Astrocyte (in vitro differentiated cells and primary cell): ENCODE data around the gene SERPINA10. TPM values are rescaled to one million over a fixed set of nuclear protein-coding genes. Genes with fewer than 3 reads are reported as not detected.

Experiments used
- DNase-seq: peaks from one replicate; pipeline ENCODE4 v3.0.0-alpha.2; 2010; ENCODE audit warnings: low read depth
- FAIRE-seq: peaks from 2 replicates; lab custom pipeline; 2011; peaks lifted over from hg19 to GRCh38; lab: Jason Lieb, UNC
- H2AFZ ChIP-seq: 2 replicates; pipeline ENCODE4 v1.6.0; 2012; ENCODE audit warnings: low read depth, low read length, inconsistent platforms
- H3K27ac ChIP-seq: 2 replicates; pipeline ENCODE4 v1.5.1; 2011; ENCODE audit warnings: low read depth, low read length, inconsistent platforms
- H3K27me3 ChIP-seq: 2 replicates; pipeline ENCODE4 v1.6.0; 2011; ENCODE audit warnings: low read length, inconsistent platforms; ENCODE audit not compliant: insufficient read depth
- H3K36me3 ChIP-seq: 2 replicates; pipeline ENCODE4 v1.5.1; 2011; ENCODE audit warnings: low read length, inconsistent platforms; ENCODE audit not compliant: insufficient read depth
- H3K4me1 ChIP-seq: 2 replicates; pipeline ENCODE4 v1.5.1; 2011; ENCODE audit warnings: low read length, inconsistent platforms; ENCODE audit not compliant: insufficient read depth
- H3K4me2 ChIP-seq: 2 replicates; pipeline ENCODE4 v1.6.0; 2012; ENCODE audit warnings: low read length, inconsistent platforms
- H3K4me3 ChIP-seq: 2 replicates; pipeline ENCODE4 v1.5.1; 2011; ENCODE audit warnings: low read depth, mild to moderate bottlenecking, low read length, inconsistent platforms; ENCODE audit not compliant: insufficient read depth
- H3K79me2 ChIP-seq: 2 replicates; pipeline ENCODE4 v1.6.0; 2012; ENCODE audit warnings: mild to moderate bottlenecking, low read length, inconsistent platforms; ENCODE audit not compliant: insufficient read depth
- H3K9ac ChIP-seq: 2 replicates; pipeline ENCODE4 v1.6.0; 2012; ENCODE audit warnings: mild to moderate bottlenecking, low read length, inconsistent platforms
- H3K9me3 ChIP-seq: 2 replicates; pipeline ENCODE4 v1.5.1; 2012; ENCODE audit warnings: low read depth, mild to moderate bottlenecking, low read length, inconsistent platforms; ENCODE audit not compliant: insufficient read depth
- H4K20me1 ChIP-seq: 2 replicates; pipeline ENCODE4 v1.6.0; 2012; ENCODE audit warnings: low read length, inconsistent platforms; ENCODE audit not compliant: insufficient read depth
- H3K27ac Mint-ChIP-seq: one replicate; pipeline ENCODE4 v1.8.0; 2021; ENCODE audit warnings: mild to moderate bottlenecking, mixed read lengths; ENCODE audit not compliant: unreplicated experiment
- H3K27me3 Mint-ChIP-seq: one replicate; pipeline ENCODE4 v1.8.0; 2021; ENCODE audit warnings: low read depth, mixed read lengths; ENCODE audit not compliant: unreplicated experiment
- H3K36me3 Mint-ChIP-seq: one replicate; pipeline ENCODE4 v1.8.0; 2021; ENCODE audit warnings: low read depth, mixed read lengths; ENCODE audit not compliant: unreplicated experiment
- H3K4me1 Mint-ChIP-seq: one replicate; pipeline ENCODE4 v1.8.0; 2021; ENCODE audit warnings: low read depth, mixed read lengths; ENCODE audit not compliant: unreplicated experiment
- H3K4me3 Mint-ChIP-seq: one replicate; pipeline ENCODE4 v1.8.0; 2021; ENCODE audit warnings: mild to moderate bottlenecking, moderate library complexity, mixed read lengths; ENCODE audit not compliant: unreplicated experiment
- H3K9me3 Mint-ChIP-seq: one replicate; pipeline ENCODE4 v1.8.0; 2021; ENCODE audit warnings: mild to moderate bottlenecking, mixed read lengths; ENCODE audit not compliant: unreplicated experiment
- EZH2 ChIP-seq: IDR thresholded peaks from 2 replicates; pipeline ENCODE4 v1.6.1; 2012; ENCODE audit warnings: mild to moderate bottlenecking, low read length, inconsistent platforms; ENCODE audit not compliant: insufficient read depth
- total RNA-seq: library from RNA; stranded (reverse); gene quantifications from 2 replicates; pipeline ENCODE4 v1.2.1, GENCODE V29; 2021
- TF ChIP-seq, protein P1 (sequence below): IDR thresholded peaks from 2 replicates; pipeline ENCODE4 v1.5.1; 2011; ENCODE audit warnings: low read depth, mild to moderate bottlenecking, inconsistent platforms, low read length, moderate library complexity; ENCODE audit not compliant: insufficient read depth

Gene SERPINA10
- total RNA-seq, 1 donor from 2014 or later = not detected

DNA sequence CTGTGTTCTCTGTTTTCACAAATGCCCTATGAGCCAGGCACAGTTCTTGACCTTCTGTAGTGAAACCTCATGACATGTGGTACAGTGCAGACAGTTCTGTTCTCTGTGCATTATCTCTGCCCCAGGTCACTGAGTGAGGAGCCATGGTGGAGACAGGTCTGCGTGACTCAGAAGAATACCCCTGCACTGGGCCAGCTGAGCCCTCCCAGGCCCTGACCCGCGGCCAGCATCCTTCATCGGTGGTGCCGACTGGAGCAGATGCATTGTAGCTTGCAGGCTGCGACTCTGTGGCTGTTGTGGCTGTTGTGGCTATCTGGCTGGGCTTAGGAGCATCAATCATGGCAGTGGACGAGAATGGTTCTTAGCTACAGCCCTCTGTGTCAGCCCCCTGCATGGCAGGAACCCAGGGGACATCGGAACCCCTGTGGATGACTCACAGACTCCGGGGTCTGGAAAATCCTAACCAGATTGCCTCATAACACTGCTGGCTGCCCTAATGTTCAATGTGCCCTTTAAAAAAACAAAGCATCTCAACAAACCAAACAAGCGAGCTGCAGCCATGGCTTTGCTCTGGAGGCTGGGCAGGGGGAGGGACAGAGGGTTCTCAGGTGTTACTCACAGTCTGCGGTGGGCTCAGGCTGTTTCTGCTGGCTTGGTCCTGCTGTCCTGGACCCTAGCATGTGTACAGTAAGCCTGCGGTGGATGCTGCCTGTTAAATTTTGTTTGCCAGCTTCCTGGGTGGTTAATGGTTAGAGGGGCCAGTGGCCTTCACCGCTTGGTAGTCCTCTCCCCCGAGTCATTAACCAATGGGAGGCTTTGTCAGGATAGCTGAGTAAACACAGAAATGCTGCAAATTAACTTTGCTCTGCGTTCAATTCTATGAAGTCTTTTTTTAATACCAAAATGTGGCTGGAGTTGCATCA lies 29.8 kb upstream of the SERPINA10 start, which contains the start of gene SERPINA6:
SERPINA6 (minus strand) TSS at position 689 of the 923 bp plus-strand sequence. CDS start 8,688 bp downstream, outside the sequence.
- Histone ChIP-seq H3K4me1 (peaks cover 9% of the 10 kb centered on the region), H3K9ac (peak within 1 kb of the TSS; percentile 9), H3K27ac (peak within 1 kb of the TSS; percentile 20), H3K79me2 (no peaks in the 10 kb centered on the region), H3K36me3 (no peaks in the 10 kb centered on the region), H4K20me1 (no peaks in the 10 kb centered on the region), H2AFZ (peak within 1 kb of the TSS; percentile 40), H3K27me3 (no peaks in the 10 kb centered on the region), H3K4me3 (no peak within 1 kb of the TSS), H3K4me2 (peak within 1 kb of the TSS; percentile 67), H3K9me3 (no peaks in the 10 kb centered on the region)
- peaks cover 2% of the 10 kb centered on the region for H3K9me3 Mint-ChIP-seq
- DNase-seq (peak; percentile 76), FAIRE-seq (no peak)
- H3K36me3 Mint-ChIP-seq = peaks cover 2% of the 10 kb centered on the region
- no peaks in the 10 kb centered on the region for H3K27me3 Mint-ChIP-seq
- no peak for TF ChIP-seq EZH2
- TF ChIP-seq, protein P1, sequence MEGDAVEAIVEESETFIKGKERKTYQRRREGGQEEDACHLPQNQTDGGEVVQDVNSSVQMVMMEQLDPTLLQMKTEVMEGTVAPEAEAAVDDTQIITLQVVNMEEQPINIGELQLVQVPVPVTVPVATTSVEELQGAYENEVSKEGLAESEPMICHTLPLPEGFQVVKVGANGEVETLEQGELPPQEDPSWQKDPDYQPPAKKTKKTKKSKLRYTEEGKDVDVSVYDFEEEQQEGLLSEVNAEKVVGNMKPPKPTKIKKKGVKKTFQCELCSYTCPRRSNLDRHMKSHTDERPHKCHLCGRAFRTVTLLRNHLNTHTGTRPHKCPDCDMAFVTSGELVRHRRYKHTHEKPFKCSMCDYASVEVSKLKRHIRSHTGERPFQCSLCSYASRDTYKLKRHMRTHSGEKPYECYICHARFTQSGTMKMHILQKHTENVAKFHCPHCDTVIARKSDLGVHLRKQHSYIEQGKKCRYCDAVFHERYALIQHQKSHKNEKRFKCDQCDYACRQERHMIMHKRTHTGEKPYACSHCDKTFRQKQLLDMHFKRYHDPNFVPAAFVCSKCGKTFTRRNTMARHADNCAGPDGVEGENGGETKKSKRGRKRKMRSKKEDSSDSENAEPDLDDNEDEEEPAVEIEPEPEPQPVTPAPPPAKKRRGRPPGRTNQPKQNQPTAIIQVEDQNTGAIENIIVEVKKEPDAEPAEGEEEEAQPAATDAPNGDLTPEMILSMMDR = no peak
- no peak within 1 kb of the TSS for H3K27ac Mint-ChIP-seq
- H3K4me3 Mint-ChIP-seq = no peak within 1 kb of the TSS
- peaks cover 7% of the 10 kb centered on the region for H3K4me1 Mint-ChIP-seq

DNA sequence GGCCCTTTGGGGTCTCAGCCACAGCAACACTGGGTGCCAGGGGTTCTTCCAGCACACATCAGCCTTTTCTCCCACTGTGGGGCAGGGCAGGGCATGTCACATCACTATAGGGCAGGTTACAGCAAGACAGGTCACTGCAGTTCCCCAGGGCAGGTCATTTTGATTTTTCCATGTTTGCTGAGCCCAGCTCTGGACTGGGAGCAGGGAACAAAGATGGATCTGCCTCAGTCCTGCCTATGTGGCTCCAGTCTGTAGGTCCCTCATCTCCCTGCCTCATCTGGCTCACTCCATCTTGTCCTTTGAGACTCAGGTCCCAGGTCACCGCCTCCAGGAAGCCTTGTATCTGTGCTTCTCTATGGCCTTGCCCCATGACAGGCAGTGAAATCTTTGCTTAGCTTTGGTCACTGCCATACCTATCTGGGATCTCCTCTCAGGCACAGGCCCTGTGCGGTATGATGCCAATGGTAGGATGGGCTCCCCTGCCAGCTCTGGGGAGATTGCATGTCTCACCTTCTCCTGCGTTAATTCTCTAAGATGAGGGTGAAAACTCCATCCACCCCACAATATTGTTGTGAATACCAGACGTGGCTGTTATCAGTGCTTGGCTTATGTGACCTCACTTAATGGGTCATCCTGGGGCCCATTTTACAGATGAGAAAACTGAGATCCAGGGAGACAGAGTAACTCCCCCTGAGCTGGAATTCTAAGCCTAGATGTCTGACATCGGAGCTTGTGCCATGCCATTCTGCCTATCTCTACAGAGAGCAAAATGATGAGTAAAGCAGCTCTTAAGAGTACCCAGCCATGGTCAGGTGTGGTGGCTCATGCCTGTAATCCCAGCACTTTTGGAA lies 28.6 kb upstream of the SERPINA10 start:
- no peak for FAIRE-seq

More for the DNA sequence above, 28.6 kb upstream of the SERPINA10 start:
- H4K20me1 ChIP-seq = no peaks in the 10 kb centered on the region
- peaks cover 9% of the 10 kb centered on the region for H3K4me1 ChIP-seq
- H3K4me3 ChIP-seq = no peak overlapping the region
- TF ChIP-seq EZH2 = no peak
- TF ChIP-seq, protein P1 = no peak
- Mint-ChIP-seq H3K36me3 (peaks cover 2% of the 10 kb centered on the region), H3K4me3 (no peak overlapping the region), H3K27ac (no peak overlapping the region), H3K27me3 (no peaks in the 10 kb centered on the region), H3K9me3 (peaks cover 2% of the 10 kb centered on the region), H3K4me1 (peaks cover 7% of the 10 kb centered on the region)
- H3K36me3 ChIP-seq = no peaks in the 10 kb centered on the region
- no peaks in the 10 kb centered on the region for H3K27me3 ChIP-seq
- no peak for DNase-seq
- H3K79me2 ChIP-seq = no peaks in the 10 kb centered on the region
- H2AFZ ChIP-seq = no peak overlapping the region
- no peak overlapping the region for H3K9ac ChIP-seq
- H3K4me2 ChIP-seq = no peak overlapping the region
- H3K9me3 ChIP-seq = no peaks in the 10 kb centered on the region
- H3K27ac ChIP-seq = no peak overlapping the region
